Activated T-cell treated with anti-CD3 and anti-CD28 coated beads for 4 hours (primary cell): ENCODE data around the gene TMIGD3.

ENCODE experiments used
- DNase-seq: peaks from one replicate; pipeline ENCODE4 v3.0.0-alpha.2; 2020

The TMIGD3 gene

GRCh38 chr1:111446967-111447892, 56.2 kb downstream of the TMIGD3 start:
- DNase-seq = no peak

DNA sequence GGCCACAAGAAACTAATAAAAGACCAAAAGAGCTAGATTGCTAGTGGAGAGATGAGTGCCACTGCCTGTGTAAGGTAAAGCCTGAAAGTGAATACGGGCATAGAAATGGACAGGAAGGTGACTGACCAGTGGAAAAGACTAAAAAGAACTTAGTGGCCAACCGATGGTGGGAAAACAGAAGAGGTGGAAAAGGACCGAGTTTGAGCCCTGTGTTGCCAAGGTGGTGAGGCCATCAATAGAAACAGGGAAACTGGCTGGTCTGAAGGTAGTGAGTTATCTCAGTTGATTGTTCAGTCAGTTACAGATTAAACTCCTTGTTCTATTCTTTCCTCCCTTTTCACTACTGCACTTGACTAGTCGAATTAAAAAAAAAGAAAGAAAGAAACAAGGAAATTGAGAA, 56.9 kb downstream of the TMIGD3 start:
- DNase-seq = no peak

DNA sequence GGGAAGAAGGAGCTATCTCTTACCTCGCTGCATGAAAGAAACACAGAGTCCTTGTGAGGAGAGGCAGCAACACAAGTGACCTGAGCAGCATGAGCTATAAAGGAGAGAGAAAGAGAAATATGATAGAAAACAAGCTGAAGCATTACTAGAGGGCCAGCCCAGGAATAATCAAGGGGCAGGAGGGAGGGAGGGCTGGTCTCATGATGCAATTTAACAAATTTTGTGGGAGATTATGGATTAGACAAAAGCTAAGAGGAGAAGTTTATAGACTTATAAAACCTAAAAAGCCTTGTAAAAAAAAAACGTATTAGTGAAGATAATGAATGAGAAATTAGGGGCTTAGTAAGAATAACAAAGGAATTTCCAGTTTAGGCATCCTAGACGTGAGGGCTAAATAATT, 59.4 kb downstream of the TMIGD3 start:
- DNase-seq = no peak

- DNase-seq = no peak
Observed at GRCh38 chr1:111442457-111442856, 61.0 kb downstream of the TMIGD3 start.

- peak; percentile 59 for DNase-seq
Observed at GRCh38 chr1:111441573-111442192, 61.8 kb downstream of the TMIGD3 start.

DNA sequence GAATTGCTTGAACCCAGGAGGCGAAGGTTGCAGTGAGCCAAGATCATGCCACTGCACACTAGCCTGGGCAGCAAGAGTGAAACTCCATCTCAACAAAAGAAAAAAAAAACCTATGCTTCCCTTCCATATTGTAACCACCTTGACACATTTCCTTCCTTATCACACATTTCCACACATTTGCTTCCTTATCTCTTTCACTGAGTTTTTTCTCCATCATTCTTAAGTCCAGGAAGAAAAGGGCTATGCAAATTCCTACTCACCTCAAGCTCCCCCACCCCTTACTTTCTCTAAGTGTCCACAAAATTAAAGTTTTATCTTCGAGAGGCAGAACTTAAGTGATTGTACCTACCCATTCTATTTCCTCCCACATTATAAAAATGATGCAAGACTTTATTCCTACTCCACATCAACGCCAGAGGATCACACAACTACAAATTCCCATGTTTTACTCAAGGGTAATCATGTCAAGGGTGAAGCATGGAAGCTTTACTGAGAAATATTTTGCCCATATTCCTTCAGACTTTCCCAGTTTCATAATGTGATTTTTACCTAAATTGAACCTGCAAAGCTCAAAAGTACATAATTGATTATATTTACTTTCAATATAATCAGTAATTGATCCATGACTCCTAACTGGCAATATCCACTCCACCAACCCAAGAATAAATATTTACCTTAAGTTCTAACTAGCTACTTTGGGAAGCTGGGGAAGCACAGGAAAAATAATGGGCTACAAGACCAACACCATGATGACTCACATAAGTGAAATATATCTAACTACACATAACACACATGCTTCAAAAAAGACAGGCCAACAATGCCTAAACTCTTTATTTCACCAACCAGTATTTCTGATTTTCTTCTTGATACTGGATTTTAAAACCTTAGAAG, 63.7 kb downstream of the TMIGD3 start:
- no peak for DNase-seq

- no peak for DNase-seq
Observed at GRCh38 chr1:111436726-111437125, 66.7 kb downstream of the TMIGD3 start.
